A673 (cell line): ENCODE results near the gene LUZP1. TPM values are rescaled to one million over a fixed set of nuclear protein-coding genes. Genes with fewer than 3 reads are reported as not detected.

ENCODE experiments used
- BruUV-seq: library from RNA; stranded (reverse); fragments of 400-500 nt; replicated peaks from 2 replicates; lab custom pipeline; 2021; lab: Mats Ljungman, UMichigan
- CTCF ChIA-PET: fragments of 300-600 bp; sonication (Branson Sonifier 250); formaldehyde crosslinking; loops from one replicate; lab custom pipeline; 2022; ENCODE audit warnings: antibody characterized with exemption; lab: Charles Lee
- POLR2A ChIA-PET: fragments of 300-600 bp; sonication (Branson Sonifier 250); formaldehyde crosslinking; loops from one replicate; lab custom pipeline; 2022; ENCODE audit warnings: antibody characterized with exemption; ENCODE audit not compliant: low non-redundant PET; lab: Charles Lee
- DNase-seq: peaks from one replicate; pipeline ENCODE4 v3.0.0-alpha.2; 2015; ENCODE audit warnings: low spot score
- H3K27ac ChIP-seq: fragments of 200-600 bp; sonication (generic); 2 replicates; pipeline ENCODE4 v1.5.1; 2016; ENCODE audit warnings: mixed run types, low read depth, mild to moderate bottlenecking, mixed read lengths, antibody characterized with exemption, low read length; ENCODE audit not compliant: poor library complexity, severe bottlenecking
- H3K27me3 ChIP-seq: fragments of 200-600 bp; sonication (generic); replicated peaks from 2 replicates; pipeline ENCODE4 v1.6.1; 2017; ENCODE audit warnings: mixed run types, low read depth, mild to moderate bottlenecking, mixed read lengths, antibody characterized with exemption, low read length; ENCODE audit not compliant: insufficient read depth, poor library complexity
- H3K36me3 ChIP-seq: fragments of 200-600 bp; sonication (generic); 2 replicates; pipeline ENCODE4 v1.6.1; 2016; ENCODE audit warnings: mixed run types, mild to moderate bottlenecking, mixed read lengths, antibody characterized with exemption, low read length; ENCODE audit not compliant: insufficient read depth, poor library complexity, severe bottlenecking
- H3K4me1 ChIP-seq: fragments of 200-600 bp; sonication (generic); 2 replicates; pipeline ENCODE4 v1.6.1; 2017; ENCODE audit warnings: mixed run types, mild to moderate bottlenecking, mixed read lengths, antibody characterized with exemption, low read length; ENCODE audit not compliant: insufficient read depth, poor library complexity, severe bottlenecking
- H3K4me3 ChIP-seq: fragments of 200-600 bp; sonication (generic); 2 replicates; pipeline ENCODE4 v1.5.1; 2016; ENCODE audit warnings: low read depth, mixed run types, mild to moderate bottlenecking, mixed read lengths, low read length; ENCODE audit not compliant: poor library complexity, severe bottlenecking
- H3K9me3 ChIP-seq: fragments of 200-600 bp; sonication (generic); 2 replicates; pipeline ENCODE4 v1.6.1; 2016; ENCODE audit warnings: mixed run types, low read depth, mild to moderate bottlenecking, mixed read lengths, antibody characterized with exemption, low read length; ENCODE audit not compliant: poor library complexity, severe bottlenecking
- EZH2 ChIP-seq: fragments of 200-600 bp; sonication (generic); IDR thresholded peaks from 2 replicates; pipeline ENCODE4 v1.6.1; 2017; ENCODE audit warnings: borderline replicate concordance, low read depth, mild to moderate bottlenecking, mixed read lengths, antibody characterized with exemption, low read length; ENCODE audit not compliant: poor library complexity, severe bottlenecking
- intact Hi-C: fragments of 100-400 bp; cut with micrococcal nuclease; formaldehyde crosslinking; loops from one replicate; pipeline ENCODE4 v1.10.0; 2022; ENCODE audit not compliant: unreplicated experiment
- total RNA-seq: library from RNA; stranded (reverse); gene quantifications from 2 replicates; pipeline ENCODE4 v1.2.3, GENCODE V29; 2021
- TF ChIP-seq, protein P1 (sequence below): fragments of 300-800, 200-600 bp; sonication (generic); conservative IDR thresholded peaks from 2 replicates; pipeline ENCODE4 v1.5.1; 2017; ENCODE audit warnings: low read depth, mild to moderate bottlenecking, antibody characterized with exemption, low read length, moderate library complexity, mixed read lengths

The LUZP1 gene
- total RNA-seq, 1 experiment from 2014 or later = 34.9 TPM

DNA sequence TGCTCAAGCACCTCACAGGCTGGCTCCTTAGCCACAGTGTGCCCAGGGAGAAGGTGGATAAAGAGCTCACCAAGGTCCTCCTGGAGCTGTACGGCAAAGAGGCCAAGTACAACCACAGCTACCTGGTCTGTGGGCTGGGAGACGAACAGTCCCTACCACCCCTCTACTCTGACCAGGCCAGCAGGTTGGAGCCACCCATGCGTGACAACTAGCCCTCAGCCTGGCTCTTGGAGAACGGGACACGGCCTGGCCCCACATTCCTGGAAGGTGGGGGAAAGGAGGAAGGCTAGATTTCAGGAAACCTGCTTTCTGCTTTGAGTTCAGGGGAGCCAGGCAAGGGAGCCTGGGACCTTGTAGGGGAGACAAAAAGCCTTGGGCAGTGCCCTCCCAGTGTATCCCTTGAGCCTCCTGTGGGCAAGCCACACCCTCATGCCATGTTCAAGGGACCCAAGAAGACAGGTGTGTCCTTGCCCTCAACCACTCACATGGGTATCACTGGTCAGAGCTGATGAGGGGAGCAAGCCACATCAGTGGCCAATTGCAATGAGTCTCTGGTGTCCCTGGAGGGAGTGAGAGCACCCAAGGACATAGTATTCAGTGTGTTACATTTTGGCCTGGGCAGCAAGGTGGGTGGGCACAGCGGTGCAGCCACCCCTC lies 27.6 kb downstream of the LUZP1 start:
- Histone ChIP-seq H3K4me3 (no peak overlapping the region), H3K4me1 (no peaks in the 10 kb centered on the region), H3K9me3 (no peaks in the 10 kb centered on the region), H3K27ac (no peak overlapping the region), H3K27me3 (no peaks in the 10 kb centered on the region), H3K36me3 (no peaks in the 10 kb centered on the region)
- CTCF ChIA-PET = no interaction called here
- no TSS peak for BruUV-seq
- intact Hi-C loops = no loop called here
- TF ChIP-seq EZH2 = no peak
- TF ChIP-seq, protein P1, sequence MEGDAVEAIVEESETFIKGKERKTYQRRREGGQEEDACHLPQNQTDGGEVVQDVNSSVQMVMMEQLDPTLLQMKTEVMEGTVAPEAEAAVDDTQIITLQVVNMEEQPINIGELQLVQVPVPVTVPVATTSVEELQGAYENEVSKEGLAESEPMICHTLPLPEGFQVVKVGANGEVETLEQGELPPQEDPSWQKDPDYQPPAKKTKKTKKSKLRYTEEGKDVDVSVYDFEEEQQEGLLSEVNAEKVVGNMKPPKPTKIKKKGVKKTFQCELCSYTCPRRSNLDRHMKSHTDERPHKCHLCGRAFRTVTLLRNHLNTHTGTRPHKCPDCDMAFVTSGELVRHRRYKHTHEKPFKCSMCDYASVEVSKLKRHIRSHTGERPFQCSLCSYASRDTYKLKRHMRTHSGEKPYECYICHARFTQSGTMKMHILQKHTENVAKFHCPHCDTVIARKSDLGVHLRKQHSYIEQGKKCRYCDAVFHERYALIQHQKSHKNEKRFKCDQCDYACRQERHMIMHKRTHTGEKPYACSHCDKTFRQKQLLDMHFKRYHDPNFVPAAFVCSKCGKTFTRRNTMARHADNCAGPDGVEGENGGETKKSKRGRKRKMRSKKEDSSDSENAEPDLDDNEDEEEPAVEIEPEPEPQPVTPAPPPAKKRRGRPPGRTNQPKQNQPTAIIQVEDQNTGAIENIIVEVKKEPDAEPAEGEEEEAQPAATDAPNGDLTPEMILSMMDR = no peak
- POLR2A ChIA-PET = no interaction called here
- DNase-seq = no peak

DNA sequence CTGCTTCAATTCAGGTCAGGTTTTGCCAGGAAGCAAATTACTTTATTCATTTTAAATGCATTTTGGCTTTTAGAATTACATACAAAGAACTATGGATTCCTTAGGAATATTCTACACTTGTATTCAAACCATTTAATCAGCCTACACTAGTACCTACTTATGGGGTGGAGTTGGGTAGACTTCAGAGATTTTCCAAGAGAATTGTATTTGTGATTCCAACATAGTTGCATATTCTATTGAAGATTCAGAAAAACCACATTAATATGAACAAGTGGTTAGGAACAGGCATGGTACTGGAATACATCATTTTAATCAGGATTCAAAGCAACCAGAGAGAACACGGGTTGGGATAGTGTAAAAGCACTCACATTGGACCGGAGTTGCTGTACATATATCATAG lies 33.4 kb downstream of the LUZP1 start:
- TF ChIP-seq EZH2 = no peak
- TF ChIP-seq, protein P1 = no peak
- Histone ChIP-seq H3K9me3 (no peaks in the 10 kb centered on the region), H3K4me1 (no peaks in the 10 kb centered on the region), H3K27me3 (no peaks in the 10 kb centered on the region), H3K4me3 (no peak overlapping the region), H3K27ac (no peak overlapping the region), H3K36me3 (no peaks in the 10 kb centered on the region)
- ChIA-PET POLR2A (no interaction called here), CTCF (interaction anchor here (0.7 kb wide), 1 partner anchor 44 kb away, joined by 3 read pairs; no protein-coding TSS in a partner anchor)
- intact Hi-C loops = no loop called here
- no peak for DNase-seq
- no TSS peak for BruUV-seq

- CTCF ChIA-PET = no interaction called here
- Histone ChIP-seq H3K4me1 (no peaks in the 10 kb centered on the region), H3K36me3 (no peaks in the 10 kb centered on the region), H3K4me3 (no peak overlapping the region), H3K9me3 (no peaks in the 10 kb centered on the region), H3K27ac (no peak overlapping the region), H3K27me3 (no peaks in the 10 kb centered on the region)
- TF ChIP-seq EZH2 = no peak
- TF ChIP-seq, protein P1 = no peak
- DNase-seq = no peak
- intact Hi-C loops = no loop called here
- POLR2A ChIA-PET = no interaction called here
- BruUV-seq = no TSS peak
Measured at GRCh38 chr1:23134055-23134454, 34.6 kb downstream of the LUZP1 start.
